ENCODE data around the gene ZNF574.

ZNF574 gene

GRCh38 chr19:42051166-42052115, 24.5 kb upstream of the ZNF574 start:
- H3K27ac Mint-ChIP-seq, result peak overlapping the region; percentile 18

GRCh38 chr19:42052241-42052863, 23.6 kb upstream of the ZNF574 start:
- DNase-seq (ENCODE audit: low spot score), result no peak
- Mint-ChIP-seq H3K27ac (no peak overlapping the region), H3K4me3 (no peak overlapping the region), H3K27me3 (ENCODE audit: low read depth) (no peaks in the 10 kb centered on the region), H3K36me3 (ENCODE audit: low read depth) (no peaks in the 10 kb centered on the region), H3K4me1 (ENCODE audit: low read depth) (peaks cover 7% of the 10 kb centered on the region), H3K9me3 (no peaks in the 10 kb centered on the region)

More at GRCh38 chr19:42051166-42052115, 24.5 kb upstream of the ZNF574 start:
- H3K4me1 Mint-ChIP-seq (ENCODE audit: low read depth), result peaks cover 7% of the 10 kb centered on the region
- H3K36me3 Mint-ChIP-seq (ENCODE audit: low read depth), result no peaks in the 10 kb centered on the region
- H3K9me3 Mint-ChIP-seq, result no peaks in the 10 kb centered on the region
- no peaks in the 10 kb centered on the region for H3K27me3 Mint-ChIP-seq (ENCODE audit: low read depth)
- no peak overlapping the region for H3K4me3 Mint-ChIP-seq
- DNase-seq (ENCODE audit: low spot score), result peak; percentile 51

- Mint-ChIP-seq H3K36me3 (ENCODE audit: low read depth) (no peaks in the 10 kb centered on the region), H3K27me3 (ENCODE audit: low read depth) (no peaks in the 10 kb centered on the region), H3K9me3 (no peaks in the 10 kb centered on the region), H3K27ac (no peak overlapping the region), H3K4me3 (no peak overlapping the region), H3K4me1 (ENCODE audit: low read depth) (peaks cover 7% of the 10 kb centered on the region)
- no peak for DNase-seq (ENCODE audit: low spot score)
These were observed 22.7 kb upstream of the ZNF574 start for GRCh38 chr19:42053037-42053935.

GRCh38 chr19:42054205-42054604, 21.8 kb upstream of the ZNF574 start:
- no peaks in the 10 kb centered on the region for H3K9me3 Mint-ChIP-seq
- H3K27ac Mint-ChIP-seq, result no peak overlapping the region
- no peaks in the 10 kb centered on the region for H3K27me3 Mint-ChIP-seq (ENCODE audit: low read depth)

GRCh38 chr19:42057846-42058245, 18.1 kb upstream of the ZNF574 start:
- Mint-ChIP-seq H3K4me3 (no peak overlapping the region), H3K36me3 (ENCODE audit: low read depth) (no peaks in the 10 kb centered on the region), H3K9me3 (no peaks in the 10 kb centered on the region), H3K4me1 (ENCODE audit: low read depth) (no peaks in the 10 kb centered on the region), H3K27ac (no peak overlapping the region), H3K27me3 (ENCODE audit: low read depth) (no peaks in the 10 kb centered on the region)
- no peak for DNase-seq (ENCODE audit: low spot score)

More at GRCh38 chr19:42054205-42054604, 21.8 kb upstream of the ZNF574 start:
- Mint-ChIP-seq H3K4me1 (ENCODE audit: low read depth) (peaks cover 5% of the 10 kb centered on the region), H3K36me3 (ENCODE audit: low read depth) (no peaks in the 10 kb centered on the region), H3K4me3 (no peak overlapping the region)
- no peak for DNase-seq (ENCODE audit: low spot score)

GRCh38 chr19:42059196-42059595, 16.8 kb upstream of the ZNF574 start:
- Mint-ChIP-seq H3K36me3 (ENCODE audit: low read depth) (no peaks in the 10 kb centered on the region), H3K27ac (no peak overlapping the region), H3K4me3 (no peak overlapping the region), H3K4me1 (ENCODE audit: low read depth) (no peaks in the 10 kb centered on the region), H3K9me3 (no peaks in the 10 kb centered on the region), H3K27me3 (ENCODE audit: low read depth) (no peaks in the 10 kb centered on the region)
- no peak for DNase-seq (ENCODE audit: low spot score)

GRCh38 chr19:42060117-42060516, 15.8 kb upstream of the ZNF574 start:
- Mint-ChIP-seq H3K27ac (no peak overlapping the region), H3K36me3 (ENCODE audit: low read depth) (no peaks in the 10 kb centered on the region), H3K4me1 (ENCODE audit: low read depth) (no peaks in the 10 kb centered on the region), H3K27me3 (ENCODE audit: low read depth) (no peaks in the 10 kb centered on the region), H3K4me3 (no peak overlapping the region), H3K9me3 (no peaks in the 10 kb centered on the region)
- DNase-seq (ENCODE audit: low spot score), result no peak

- H3K9me3 Mint-ChIP-seq, result no peaks in the 10 kb centered on the region
- no peak overlapping the region for H3K27ac Mint-ChIP-seq
- no peaks in the 10 kb centered on the region for H3K36me3 Mint-ChIP-seq (ENCODE audit: low read depth)
- no peak overlapping the region for H3K4me3 Mint-ChIP-seq
- no peaks in the 10 kb centered on the region for H3K4me1 Mint-ChIP-seq (ENCODE audit: low read depth)
- DNase-seq (ENCODE audit: low spot score), result no peak
- H3K27me3 Mint-ChIP-seq (ENCODE audit: low read depth), result no peaks in the 10 kb centered on the region
These were observed 13.6 kb upstream of the ZNF574 start for GRCh38 chr19:42062381-42062780.

- H3K27me3 Mint-ChIP-seq (ENCODE audit: low read depth), result no peaks in the 10 kb centered on the region
- DNase-seq (ENCODE audit: low spot score), result no peak
- H3K9me3 Mint-ChIP-seq, result no peaks in the 10 kb centered on the region
- H3K36me3 Mint-ChIP-seq (ENCODE audit: low read depth), result no peaks in the 10 kb centered on the region
- H3K27ac Mint-ChIP-seq, result no peak overlapping the region
- no peaks in the 10 kb centered on the region for H3K4me1 Mint-ChIP-seq (ENCODE audit: low read depth)
- no peak overlapping the region for H3K4me3 Mint-ChIP-seq
These were observed 11.5 kb upstream of the ZNF574 start for GRCh38 chr19:42064432-42064831.

GRCh38 chr19:42065051-42065450, 10.9 kb upstream of the ZNF574 start:
- Mint-ChIP-seq H3K4me3 (no peak overlapping the region), H3K27me3 (ENCODE audit: low read depth) (no peaks in the 10 kb centered on the region), H3K36me3 (ENCODE audit: low read depth) (no peaks in the 10 kb centered on the region), H3K9me3 (no peaks in the 10 kb centered on the region), H3K27ac (no peak overlapping the region), H3K4me1 (ENCODE audit: low read depth) (no peaks in the 10 kb centered on the region)
- DNase-seq (ENCODE audit: low spot score), result no peak

GRCh38 chr19:42065511-42065910, 10.5 kb upstream of the ZNF574 start:
- no peaks in the 10 kb centered on the region for H3K36me3 Mint-ChIP-seq (ENCODE audit: low read depth)
- H3K4me1 Mint-ChIP-seq (ENCODE audit: low read depth), result no peaks in the 10 kb centered on the region
- DNase-seq (ENCODE audit: low spot score), result no peak
- H3K4me3 Mint-ChIP-seq, result no peak overlapping the region
- no peak overlapping the region for H3K27ac Mint-ChIP-seq
- H3K27me3 Mint-ChIP-seq (ENCODE audit: low read depth), result peaks cover 3% of the 10 kb centered on the region
- H3K9me3 Mint-ChIP-seq, result no peaks in the 10 kb centered on the region

- Mint-ChIP-seq H3K27ac (no peak overlapping the region), H3K9me3 (no peaks in the 10 kb centered on the region), H3K4me3 (no peak overlapping the region), H3K36me3 (ENCODE audit: low read depth) (no peaks in the 10 kb centered on the region), H3K27me3 (ENCODE audit: low read depth) (peaks cover 6% of the 10 kb centered on the region), H3K4me1 (ENCODE audit: low read depth) (no peaks in the 10 kb centered on the region)
- DNase-seq (ENCODE audit: low spot score), result no peak
These were observed 9.8 kb upstream of the ZNF574 start for GRCh38 chr19:42066075-42066754.

GRCh38 chr19:42067315-42067888, 8.6 kb upstream of the ZNF574 start:
- no peak overlapping the region for H3K27ac Mint-ChIP-seq
- no peaks in the 10 kb centered on the region for H3K4me1 Mint-ChIP-seq (ENCODE audit: low read depth)
- H3K4me3 Mint-ChIP-seq, result no peak overlapping the region
- H3K27me3 Mint-ChIP-seq (ENCODE audit: low read depth), result peaks cover 8% of the 10 kb centered on the region
- no peak for DNase-seq (ENCODE audit: low spot score)
- no peaks in the 10 kb centered on the region for H3K9me3 Mint-ChIP-seq
- H3K36me3 Mint-ChIP-seq (ENCODE audit: low read depth), result no peaks in the 10 kb centered on the region
